Occipital lobe (tissue), 2 donors: ENCODE data around the gene SETD7. TPM values are rescaled to one million over a fixed set of nuclear protein-coding genes. Genes with fewer than 3 reads are reported as not detected.
A peak's percentile ranks its signal among the peaks of the same experiment; 100 is the strongest.

Experiments used
- DNase-seq: peaks from one replicate; lab custom pipeline; 2025; lab: John Stamatoyannopoulos, UW
- total RNA-seq: library from RNA; depleted of rRNA; stranded (reverse); fragments of >200 nt; gene quantifications from one replicate; pipeline ENCODE4 v1.2.3, GENCODE V29; 2014

The SETD7 gene
- total RNA-seq, 1 donor from 2014 or later, result 42.7 TPM

DNA sequence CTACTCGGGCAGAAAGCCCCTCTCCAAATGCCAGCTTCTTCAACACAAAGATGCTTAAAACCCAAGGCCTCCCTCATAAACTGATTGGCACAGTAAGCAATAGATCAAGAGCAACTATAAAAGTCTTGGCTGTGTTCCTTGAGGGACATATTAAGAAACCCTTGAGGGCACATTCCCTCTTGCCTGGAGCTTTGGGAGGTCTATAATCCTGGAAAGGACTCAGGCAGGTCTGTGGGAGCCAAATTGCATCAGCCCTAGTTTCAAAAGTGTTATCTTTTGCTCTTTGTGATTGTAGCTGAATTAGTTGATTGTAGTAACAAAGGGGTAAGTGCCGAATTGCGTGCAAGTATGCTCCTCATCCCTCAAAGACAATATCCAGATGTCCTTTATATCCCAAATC lies 18.6 kb upstream of the SETD7 start:
- DNase-seq, result no peak

DNA sequence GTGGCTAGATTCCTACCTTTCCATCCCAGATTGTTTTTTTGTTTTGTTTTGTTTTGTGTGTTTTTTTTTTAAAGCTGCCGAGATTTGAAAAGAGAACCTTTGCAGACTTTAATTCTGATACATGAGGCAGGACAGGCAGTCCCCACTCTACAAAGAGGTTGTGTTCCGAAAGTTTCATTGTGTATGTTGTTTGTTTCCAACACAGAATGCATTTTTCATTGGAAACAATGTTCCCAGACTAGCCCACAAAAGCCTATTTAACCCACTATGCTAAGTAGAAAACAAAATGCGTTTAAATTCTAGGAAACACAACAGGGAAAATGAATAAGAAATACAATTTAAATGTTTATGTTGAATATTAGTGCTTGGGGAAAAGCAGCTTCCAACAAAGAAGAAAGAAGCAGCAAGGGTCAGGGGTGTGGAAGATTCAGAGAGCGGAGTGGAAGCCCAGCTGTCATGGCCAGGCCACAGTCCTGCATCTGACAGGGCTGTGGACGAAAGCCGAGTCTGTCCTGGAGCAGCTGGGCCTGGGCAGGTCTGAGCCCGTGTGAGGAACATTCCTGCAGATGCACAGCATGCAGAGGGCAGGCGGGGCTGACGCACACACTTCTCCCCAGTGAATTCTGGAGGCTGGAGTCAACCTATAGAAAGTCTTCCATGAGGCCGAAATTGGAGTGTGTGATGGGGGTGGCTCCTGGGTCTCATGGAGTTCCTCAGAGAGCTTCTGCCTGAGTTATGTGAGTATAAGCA lies 12.4 kb upstream of the SETD7 start:
- no peak for DNase-seq

DNA sequence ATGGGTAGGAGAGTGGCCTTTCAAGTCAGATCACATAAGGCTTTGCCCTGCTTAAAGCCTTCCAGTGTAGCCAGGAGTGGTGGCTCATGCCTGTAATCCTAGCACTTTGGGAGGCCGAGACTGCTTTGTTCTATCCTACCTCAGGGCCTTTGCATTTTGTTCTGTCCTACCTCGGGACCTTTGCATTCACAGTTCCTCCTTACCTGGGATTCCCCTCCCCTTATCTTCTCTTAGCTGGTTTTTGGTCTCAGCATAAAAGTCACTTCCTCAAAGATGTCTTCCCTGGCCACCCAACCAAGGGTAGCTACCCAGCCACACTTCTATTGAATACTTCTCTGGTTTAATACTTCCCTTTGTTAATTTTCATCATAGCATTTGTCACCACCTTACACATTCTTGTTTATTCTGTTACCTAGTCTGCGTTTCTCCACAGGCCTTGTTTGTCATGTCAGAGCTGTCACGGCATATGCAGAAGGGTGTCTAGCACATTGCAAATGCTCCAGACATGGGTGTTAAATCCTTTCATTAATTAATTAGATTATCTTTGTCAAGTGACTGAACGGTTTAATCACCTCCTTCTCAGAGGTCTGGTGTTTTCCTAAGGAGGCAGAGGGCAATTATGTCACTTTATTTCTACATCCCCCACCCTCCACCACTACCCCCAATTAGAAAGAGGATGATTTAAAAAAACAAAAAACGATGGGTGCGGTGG lies 11.3 kb upstream of the SETD7 start:
- no peak for DNase-seq

DNA sequence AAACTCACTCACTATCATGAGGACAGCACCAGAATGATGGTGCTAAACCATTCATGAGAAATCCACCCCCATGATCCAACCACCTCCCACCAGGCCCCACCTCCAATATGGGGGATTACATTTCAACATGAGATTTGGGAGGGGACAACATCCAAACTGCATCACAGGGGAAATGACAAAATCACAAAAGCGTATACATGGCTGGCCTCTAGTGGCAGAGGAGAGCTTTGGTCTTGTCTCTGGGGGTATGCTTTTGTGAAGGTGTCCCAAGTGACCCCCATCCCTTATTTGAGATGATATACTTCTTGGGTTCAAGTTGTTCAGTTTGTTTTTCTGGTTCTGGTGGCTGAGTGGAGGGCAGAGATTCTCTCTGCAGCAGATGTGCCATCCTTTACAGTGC lies 8.5 kb upstream of the SETD7 start:
- no peak for DNase-seq

DNA sequence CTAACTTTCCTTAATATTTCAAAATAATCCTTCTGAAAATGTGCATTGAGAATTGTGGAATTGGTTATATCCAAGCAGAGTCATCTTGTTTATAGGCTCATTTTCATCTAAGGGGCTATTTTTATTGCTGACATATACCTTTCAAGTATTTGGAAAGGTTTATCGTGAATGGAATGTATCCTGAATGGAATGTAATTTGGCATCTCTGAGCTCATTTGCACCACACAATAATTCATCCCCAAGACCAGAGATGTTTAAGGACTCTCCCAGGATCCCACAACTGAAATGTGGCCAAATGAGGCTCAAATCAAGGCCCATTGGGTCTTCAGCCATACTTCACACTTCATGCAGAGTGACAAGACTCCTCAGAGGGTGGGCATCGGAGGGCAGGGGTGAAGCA lies 7.5 kb upstream of the SETD7 start:
- DNase-seq, result no peak

DNA sequence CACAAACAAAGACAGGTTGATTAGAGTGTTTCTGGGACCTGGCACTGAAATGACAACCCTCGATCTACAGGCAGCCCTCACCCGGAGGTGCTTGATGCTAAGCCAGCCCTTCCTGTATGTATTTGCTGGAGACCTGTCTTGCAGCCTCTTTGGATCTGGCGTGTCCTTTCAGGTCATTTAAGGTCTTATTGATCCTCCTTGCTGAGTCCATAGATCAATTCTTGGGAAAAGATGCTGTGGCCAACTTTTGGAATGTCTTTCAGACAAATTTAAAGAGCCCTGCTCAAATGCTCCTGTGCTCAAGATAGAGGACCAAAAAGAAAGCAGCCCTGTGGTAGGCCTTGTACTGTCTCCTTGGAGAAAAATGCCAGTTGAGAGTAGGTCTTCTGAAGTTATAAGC lies 6.8 kb upstream of the SETD7 start:
- no peak for DNase-seq

DNA sequence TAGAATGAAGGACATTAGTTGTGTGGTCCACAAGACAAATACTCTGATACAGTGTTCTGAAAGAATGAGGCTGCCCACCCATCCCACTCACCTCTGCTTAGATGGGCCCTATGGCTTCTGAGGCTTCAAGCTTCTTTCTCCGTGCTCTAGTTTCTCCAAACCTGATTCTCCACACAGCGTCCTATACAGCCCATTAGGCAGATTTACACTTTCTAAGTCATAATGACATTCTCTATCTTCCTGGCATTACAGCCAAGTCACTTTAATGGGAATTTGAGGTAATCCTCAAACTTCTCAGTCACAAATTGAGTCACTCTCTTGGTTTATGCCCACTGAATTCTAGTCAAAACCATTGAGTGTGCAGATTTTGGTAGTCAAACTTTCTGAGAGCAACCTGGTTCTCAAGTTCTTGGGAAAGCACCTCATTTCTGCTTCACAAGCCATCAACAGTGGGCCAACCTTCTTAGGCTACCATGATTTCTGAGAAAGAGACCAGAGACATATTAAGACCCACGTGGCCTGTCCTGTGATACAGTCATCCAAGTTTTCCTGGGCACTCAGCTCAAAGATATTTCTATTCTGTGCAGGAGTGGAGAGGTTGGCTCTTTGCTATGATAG lies 6.2 kb upstream of the SETD7 start:
- no peak for DNase-seq

DNA sequence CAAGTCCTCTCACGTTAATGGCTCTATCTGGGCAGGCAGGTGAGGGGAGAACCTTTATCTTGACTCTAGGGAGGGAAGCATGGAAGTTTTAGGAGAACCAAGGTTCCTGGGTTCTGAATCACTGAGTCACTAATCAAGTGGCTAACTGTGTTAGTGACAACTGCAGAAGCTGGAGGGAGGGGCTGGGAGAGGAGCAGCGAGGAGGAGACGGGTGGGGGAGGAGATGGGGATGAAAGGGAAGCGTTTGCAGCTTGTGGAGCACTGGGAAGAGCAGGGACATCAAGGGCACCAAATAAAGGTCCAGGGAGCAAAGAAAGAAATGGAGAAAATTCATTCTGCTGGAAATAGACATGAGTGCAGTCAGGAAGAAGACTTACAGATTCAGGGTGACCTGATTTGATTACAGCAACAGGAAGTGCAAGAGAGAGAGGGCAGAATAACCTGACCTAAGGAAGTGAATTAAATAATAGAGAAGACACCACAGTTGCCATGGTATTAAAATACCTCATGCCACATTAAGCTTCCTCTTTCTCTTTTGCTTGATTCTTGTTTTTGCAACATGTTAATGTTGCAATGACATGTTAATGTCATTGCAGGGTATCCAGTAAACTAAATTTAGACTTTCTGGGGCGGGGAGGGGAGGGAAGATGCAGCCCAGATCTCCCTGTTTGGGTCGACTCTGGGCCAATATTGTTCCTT lies 4.5 kb upstream of the SETD7 start:
- no peak for DNase-seq

DNA sequence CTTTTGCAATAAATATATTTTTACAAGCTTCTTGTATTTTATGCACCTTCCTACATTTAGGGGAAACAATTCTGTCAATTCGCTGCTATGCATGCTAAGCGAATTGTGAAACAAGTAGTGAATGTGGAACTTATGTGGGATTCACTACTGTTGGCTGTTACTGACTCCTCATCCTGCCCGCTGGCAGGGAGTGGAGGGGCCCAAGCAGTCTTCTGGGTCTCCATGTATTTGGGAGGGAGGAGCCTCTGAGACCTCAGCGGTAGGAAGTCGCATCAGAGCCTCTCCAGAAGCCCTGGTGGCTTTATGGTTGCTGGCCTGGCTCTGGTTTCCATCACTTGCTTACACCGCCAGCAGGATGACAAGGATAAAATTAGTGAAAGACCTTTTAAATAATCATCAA lies 3.7 kb upstream of the SETD7 start:
- DNase-seq, result no peak

DNA sequence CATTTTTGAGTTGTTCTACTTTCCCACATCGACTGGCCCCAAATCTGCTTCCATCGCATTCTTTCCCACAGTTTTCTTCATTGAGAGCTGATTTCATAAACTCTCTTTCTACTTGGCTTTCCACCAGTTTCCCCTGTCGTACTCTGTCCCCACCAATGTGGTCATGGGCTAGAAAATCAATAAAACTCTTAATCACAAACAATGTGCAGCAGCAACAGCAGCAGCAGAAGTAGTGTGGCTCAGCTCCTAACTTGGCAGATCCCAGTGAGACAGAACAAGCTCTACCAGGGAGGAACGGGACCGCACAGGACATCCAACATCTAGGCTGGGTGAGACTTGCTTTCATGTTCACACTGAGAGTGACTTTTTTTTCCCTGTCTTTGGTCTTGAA lies 3.1 kb upstream of the SETD7 start:
- no peak for DNase-seq

DNA sequence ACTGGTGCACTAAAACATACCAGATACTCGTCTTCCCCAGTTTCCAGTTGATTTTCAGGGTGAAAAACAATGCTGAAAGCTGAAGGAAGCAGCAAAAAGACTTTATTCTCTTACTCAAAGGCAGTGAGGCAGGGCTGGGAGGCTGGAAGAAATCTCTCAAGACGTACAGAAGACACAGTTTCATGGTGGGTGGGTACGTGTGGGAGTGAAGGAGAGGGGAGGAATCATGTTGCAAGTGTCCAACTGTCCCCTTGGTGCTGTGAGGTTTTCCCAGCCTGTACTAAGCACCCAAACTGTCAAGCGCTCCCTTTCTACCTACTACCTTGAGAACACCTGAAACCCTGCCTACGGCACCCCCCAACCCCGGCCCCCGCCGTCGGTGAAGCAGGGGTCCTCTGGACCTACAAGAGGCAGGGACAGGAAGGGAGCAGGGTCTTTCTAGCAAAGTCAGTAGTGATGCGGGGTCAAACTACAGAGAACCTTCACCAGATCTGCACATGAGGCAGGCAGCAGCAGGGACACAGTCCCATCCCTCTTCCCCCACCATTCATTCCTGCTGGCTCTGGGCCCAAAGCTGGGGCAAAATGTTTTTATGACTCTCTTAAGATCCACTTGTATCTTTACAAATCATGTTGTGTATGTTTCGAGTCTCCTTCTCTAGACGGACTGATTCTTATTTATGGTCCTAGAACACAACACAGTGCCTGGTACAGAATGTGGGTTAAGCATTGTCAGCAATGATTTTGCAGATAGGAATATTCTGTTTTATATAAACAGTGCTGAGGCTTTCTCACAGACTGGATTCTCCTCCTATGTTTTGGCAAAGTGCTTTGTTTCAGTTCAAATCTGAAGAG lies 2.4 kb upstream of the SETD7 start:
- no peak for DNase-seq

DNA sequence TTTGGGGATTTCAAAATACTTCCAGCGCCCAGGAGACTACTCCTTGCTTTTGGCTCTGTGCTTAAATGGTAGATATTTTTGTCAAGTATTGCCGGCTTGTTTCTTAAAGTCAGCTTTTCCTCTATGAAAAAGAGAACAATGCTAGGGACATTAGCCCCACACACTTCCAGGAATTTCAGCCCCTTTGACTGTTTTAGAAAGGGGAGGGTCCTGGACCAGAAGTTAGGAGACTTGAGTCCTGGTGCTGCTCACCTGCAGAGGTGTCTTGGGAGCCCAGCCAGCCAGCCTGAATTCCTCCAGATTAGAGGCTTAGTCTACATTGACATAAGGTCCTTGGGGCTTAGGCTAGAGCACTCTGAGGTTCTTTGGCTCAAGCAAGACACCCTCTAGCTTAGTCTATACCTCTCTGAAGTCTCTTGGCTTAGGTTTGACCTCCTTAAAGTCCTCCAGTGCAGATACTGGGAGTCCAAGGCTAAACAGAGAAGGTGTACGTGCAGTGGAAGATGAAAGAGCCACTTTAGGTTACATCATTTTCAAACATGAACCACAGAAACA lies 1.6 kb upstream of the SETD7 start:
- no peak for DNase-seq

DNA sequence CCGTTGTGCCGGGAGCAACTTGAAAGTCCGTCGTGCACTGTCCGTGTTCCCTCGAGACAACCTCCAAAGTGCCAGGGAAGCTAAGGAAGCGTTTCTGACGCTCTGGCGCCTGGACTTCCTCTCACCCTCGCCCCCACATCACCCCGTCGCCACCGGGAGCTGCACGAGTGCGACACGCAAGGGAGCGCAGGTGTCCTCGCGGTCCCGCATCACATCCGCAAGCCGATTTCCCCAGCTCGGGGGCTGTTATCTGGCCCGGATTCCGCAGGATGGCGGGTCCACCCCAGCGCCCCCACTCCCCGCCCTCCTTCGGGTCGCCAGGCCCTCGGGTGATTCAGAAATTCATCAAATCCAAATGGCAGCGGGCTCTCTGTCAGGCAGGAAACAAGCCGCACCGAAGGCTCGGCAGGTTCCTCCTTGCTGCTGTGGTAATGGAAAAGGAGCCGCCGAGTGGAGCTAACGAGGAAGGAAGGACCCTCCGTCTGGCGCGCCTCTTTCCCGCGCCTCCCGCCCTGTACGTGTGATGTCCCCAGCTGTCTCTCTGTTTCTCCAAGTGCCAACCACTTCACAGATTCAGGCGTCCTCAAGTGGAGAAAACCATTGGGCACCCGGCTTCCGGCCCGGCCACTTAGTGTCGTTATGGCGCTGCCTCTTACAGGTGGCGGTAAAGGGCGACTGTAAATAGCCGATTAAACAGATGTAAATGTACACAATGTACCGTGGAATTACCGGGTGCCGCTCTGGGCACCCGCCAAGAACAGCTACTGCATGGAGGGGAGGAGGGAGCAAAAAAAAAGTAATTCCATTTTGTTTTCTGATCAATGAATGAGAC lies 921 bp upstream of the SETD7 start:
- peak; percentile 54 for DNase-seq

DNA sequence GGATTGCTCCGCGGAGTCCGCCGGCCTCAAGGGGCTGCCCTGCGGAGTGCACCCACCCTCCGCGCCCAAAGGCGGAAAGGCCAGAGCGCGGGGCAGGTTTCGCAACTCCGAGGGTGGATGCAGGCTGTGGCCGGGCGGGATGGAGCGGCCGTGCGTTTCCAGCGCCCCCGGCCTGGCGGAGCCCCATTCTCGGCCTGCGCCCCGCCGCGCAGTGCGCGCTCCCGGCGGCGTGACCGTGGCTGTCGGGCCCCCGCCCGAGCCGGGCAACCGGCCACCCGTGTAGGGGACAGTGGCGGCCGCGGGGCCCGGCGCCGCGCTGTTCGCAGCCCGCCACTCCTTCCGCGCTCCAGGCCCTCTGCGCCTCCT lies 331 bp downstream of the SETD7 start:
- no peak for DNase-seq

DNA sequence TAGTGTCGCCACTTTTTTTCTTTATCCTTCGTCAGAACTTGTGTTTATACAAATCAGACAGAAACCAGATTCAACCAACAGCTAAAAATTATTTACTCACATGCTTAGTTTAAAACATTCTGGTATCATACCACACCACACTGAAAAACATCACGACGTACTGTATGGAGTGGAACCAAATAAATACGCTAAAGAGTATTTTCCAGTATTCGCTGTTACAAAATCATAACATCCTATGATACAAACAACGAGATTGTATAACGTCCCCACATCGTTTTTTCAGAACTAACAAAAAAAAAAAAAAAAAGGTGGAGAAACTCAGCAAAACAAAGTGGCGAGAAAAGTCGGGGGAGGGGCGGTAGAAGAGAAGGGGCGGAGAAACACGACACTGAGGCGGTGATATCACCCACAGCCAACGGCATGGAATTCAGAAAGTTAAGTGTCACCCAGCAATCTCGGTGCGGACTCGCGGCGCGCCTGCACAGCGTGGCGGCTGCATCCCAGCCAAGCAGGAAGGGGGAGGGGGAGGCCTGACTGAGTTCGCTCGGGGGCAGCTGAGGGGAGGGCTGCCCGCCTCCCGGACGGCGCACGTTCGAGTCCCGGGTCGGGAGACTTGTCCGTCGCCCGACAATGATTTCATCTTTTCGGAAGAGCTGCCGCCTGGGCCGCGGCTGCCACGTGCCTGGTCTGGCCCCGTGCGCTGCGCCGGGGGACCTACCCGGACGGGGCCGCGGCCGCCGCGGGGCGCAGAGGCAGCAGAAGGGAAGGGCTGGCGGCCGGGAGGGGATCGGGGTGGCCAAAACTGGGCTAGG lies 920 bp downstream of the SETD7 start:
- DNase-seq, result peak; percentile 82

DNA sequence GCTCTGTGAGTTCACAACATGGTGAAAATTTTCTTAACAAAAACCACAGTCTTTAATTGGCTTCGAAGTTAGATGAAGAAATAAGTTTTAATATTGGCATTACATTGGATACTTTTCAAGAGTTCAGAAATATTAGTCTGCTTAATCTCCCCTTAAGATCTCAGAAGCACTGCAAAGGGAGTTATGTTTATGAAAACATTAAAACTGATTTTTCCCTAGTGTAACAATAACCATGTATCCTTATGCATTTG lies 1.5 kb downstream of the SETD7 start:
- no peak for DNase-seq

DNA sequence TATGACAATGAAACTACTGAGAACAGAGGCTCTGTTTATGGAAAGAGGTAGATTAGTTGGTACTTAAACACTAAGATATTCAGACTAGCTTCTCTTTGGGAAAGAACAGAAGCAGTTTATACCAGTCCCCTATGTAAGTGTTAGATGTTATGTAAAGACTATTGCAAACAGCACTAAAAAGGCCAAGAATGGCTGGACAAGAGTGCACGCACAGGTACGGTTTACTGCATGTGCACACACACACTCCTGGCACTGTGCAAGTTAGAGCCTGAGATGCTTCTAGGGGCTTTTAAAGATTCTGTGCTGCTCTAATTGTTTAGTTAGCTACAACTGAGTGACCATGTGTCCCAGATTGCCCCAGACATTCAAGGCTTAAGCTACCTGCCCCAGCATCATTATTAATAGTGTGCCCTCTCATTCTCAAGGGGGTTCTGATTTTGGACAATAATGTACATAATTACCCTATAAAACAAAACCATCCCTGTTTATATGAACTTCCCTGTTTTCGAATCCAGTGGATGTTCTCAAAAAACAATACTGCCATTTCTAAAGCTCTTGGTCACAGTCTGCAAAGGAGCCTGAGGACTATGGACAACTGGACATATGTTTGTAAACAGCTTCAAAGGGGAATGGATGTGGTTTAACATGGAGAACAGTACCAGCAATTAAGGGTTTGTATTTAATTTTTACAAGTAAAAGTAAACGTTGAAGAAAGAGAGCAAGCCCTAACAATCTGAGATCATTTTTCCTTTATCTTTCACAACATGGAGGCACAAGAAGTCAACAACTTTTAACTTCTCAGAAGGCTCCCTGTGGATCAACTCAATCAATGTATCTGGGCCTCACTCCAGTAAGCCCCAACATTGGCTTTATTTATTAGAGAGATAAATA lies 2.0 kb downstream of the SETD7 start:
- no peak for DNase-seq

DNA sequence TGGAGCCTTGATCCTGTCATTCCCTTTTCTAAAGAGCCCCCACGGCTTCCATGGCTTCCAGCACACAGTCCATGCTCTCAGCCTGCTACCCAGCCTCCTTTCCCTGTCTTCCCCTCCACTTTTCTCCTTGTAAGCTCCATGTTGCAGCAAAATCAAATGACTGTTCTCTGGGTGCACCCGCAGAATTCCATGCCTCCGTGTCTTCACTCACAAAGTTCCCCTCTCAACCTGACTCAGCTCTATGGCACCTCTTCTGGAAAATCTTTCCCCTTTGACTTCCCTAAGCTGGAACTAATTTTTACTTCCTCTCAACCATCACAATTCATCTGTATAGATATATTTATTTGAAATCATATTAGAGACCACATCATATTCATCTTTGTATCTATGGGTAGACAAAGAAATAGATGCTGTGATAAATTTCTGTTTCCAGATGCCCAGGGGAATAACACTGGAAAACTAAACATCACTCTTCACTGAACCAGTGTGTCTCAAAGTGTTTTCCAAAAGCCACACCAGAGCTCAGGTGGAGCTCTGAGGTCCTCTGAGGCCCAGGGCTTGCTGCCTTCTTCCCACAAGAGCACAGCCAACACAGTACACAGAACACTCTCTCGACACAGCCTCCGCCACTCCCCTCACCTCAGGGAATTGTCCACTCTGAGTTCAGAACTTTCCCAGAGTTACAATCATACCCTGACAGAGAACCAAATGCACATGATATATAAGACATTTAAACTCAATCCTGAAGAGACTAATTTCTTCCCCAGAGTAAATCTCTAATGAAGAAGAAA lies 3.3 kb downstream of the SETD7 start:
- no peak for DNase-seq
